HepG2 (cell line): ENCODE data around the gene NEURL1. TPM values are rescaled to one million over a fixed set of nuclear protein-coding genes. Genes with fewer than 3 reads are reported as not detected.
A peak's percentile ranks its signal among the peaks of the same experiment; 100 is the strongest.

Experiments used
- FOXO1 ChIP-seq: sonication (generic); formaldehyde crosslinking; IDR thresholded peaks from 2 replicates; pipeline ENCODE4 v1.4.0; 2020; ENCODE audit warnings: missing genetic modification reagents
- HINFP ChIP-seq: sonication (generic); formaldehyde crosslinking; IDR thresholded peaks from 2 replicates; pipeline ENCODE4 v1.4.0; 2020; ENCODE audit warnings: low read depth, mild to moderate bottlenecking, missing genetic modification reagents
- HMGXB3 ChIP-seq: sonication (generic); formaldehyde crosslinking; IDR thresholded peaks from 2 replicates; pipeline ENCODE4 v1.4.0; 2020; ENCODE audit warnings: missing genetic modification reagents, borderline replicate concordance
- NFE2 ChIP-seq: sonication (generic); formaldehyde crosslinking; IDR thresholded peaks from 2 replicates; pipeline ENCODE4 v1.4.0; 2020; ENCODE audit warnings: missing genetic modification reagents
- NFE2L1 ChIP-seq: sonication (generic); formaldehyde crosslinking; IDR thresholded peaks from 2 replicates; pipeline ENCODE4 v1.4.0; 2020; ENCODE audit warnings: missing genetic modification reagents, mild to moderate bottlenecking, borderline replicate concordance
- TRAFD1 ChIP-seq: sonication (generic); formaldehyde crosslinking; IDR thresholded peaks from 2 replicates; pipeline ENCODE4 v1.5.1; 2020; ENCODE audit warnings: missing genetic modification reagents, mild to moderate bottlenecking, borderline replicate concordance
- ZFAT ChIP-seq: sonication (generic); formaldehyde crosslinking; conservative IDR thresholded peaks from 2 replicates; pipeline ENCODE4 v1.8.1; 2023; ENCODE audit warnings: missing genetic modification reagents, inconsistent platforms
- ZFP1 ChIP-seq: IDR thresholded peaks from 2 replicates; pipeline ENCODE4 v1.6.1; 2016
- ZMAT5 ChIP-seq: sonication (generic); formaldehyde crosslinking; IDR thresholded peaks from 2 replicates; pipeline ENCODE4 v1.5.0; 2020; ENCODE audit warnings: mild to moderate bottlenecking, low read depth, missing genetic modification reagents, borderline replicate concordance
- ZNF143 ChIP-seq: sonication (generic); formaldehyde crosslinking; IDR thresholded peaks from 2 replicates; pipeline ENCODE4 v1.4.0; 2020; ENCODE audit warnings: missing genetic modification reagents
- ZNF224 ChIP-seq: sonication (generic); formaldehyde crosslinking; IDR thresholded peaks from 2 replicates; pipeline ENCODE4 v1.5.0; 2020; ENCODE audit warnings: mild to moderate bottlenecking, missing genetic modification reagents
- ZNF749 ChIP-seq: sonication (generic); formaldehyde crosslinking; IDR thresholded peaks from 2 replicates; pipeline ENCODE4 v1.8.0; 2022; ENCODE audit warnings: mild to moderate bottlenecking, missing genetic modification reagents, moderate library complexity, borderline replicate concordance
- ZXDC ChIP-seq: sonication (generic); formaldehyde crosslinking; IDR thresholded peaks from 2 replicates; pipeline ENCODE4 v1.5.0; 2020; ENCODE audit warnings: mild to moderate bottlenecking, missing genetic modification reagents
- polyA plus RNA-seq, 8 experiments: library from polyadenylated mRNA; depleted of rRNA in 3 of 8; stranded (reverse) in 7 of 8; unstranded in 1 of 8; fragments of >200 nt; fragmentation: Illumina TruSeq in 4 of 8; extraction: Trizol in 4 of 8; gene quantifications; 2 replicates each; pipeline versions ENCODE4 v1.2.1 to v1.2.3, GENCODE V29; 2011 to 2016; ENCODE audit warnings: low read depth in 4 of 8, missing spikeins in 1 of 8, mixed read lengths in 1 of 8; ENCODE audit not compliant: insufficient read depth in 1 of 8
- total RNA-seq, 5 experiments: library from RNA; depleted of rRNA; stranded (reverse); fragments of >200 nt; fragmentation: Illumina TruSeq; extraction: Trizol; gene quantifications; 2 replicates each; pipeline ENCODE4 v1.2.3, GENCODE V29; 2016; ENCODE audit warnings: low read depth in 1 of 5
- TF ChIP-seq, protein P1 (sequence below): sonication (generic); formaldehyde crosslinking; IDR thresholded peaks from 2 replicates; pipeline ENCODE4 v1.5.1; 2020; ENCODE audit warnings: missing genetic modification reagents, mild to moderate bottlenecking, borderline replicate concordance
- TF ChIP-seq, protein P2 (sequence below): sonication (generic); formaldehyde crosslinking; IDR thresholded peaks from 2 replicates; pipeline ENCODE4 v1.5.1; 2020; ENCODE audit warnings: missing genetic modification reagents, mild to moderate bottlenecking, borderline replicate concordance

The NEURL1 gene
- total and polyA plus RNA-seq, 2 of the 13 experiments (the other 11 are each of a cell fraction or from before 2014, with no cell fraction given) = not detected

GRCh38 chr10:103512591-103513379 is 19.3 kb downstream of the NEURL1 start (continued):
- TF ChIP-seq, protein P1, sequence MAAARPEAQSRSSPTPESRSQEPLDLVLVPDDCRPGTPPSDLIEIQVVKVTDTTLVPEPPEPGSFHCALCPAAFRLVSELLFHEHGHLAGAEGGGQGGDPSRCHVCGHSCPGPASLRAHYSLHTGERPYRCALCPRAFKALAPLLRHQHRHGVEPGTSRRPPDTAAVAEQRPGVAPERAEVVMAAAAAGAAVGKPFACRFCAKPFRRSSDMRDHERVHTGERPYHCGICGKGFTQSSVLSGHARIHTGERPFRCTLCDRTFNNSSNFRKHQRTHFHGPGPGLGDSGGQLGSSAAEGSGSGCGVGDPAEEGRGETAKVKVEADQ (CRISPR knock-in tag) = no peak
- TF ChIP-seq NFE2L1 (CRISPR knock-in tag) (no peak), ZMAT5 (CRISPR knock-in tag) (no peak), FOXO1 (CRISPR knock-in tag) (no peak), ZNF143 (CRISPR knock-in tag) (no peak), HINFP (CRISPR knock-in tag) (no peak), ZXDC (no peak), ZFAT (CRISPR knock-in tag) (no peak), NFE2 (no peak), ZNF749 (CRISPR knock-in tag) (no peak), HMGXB3 (no peak), ZNF224 (0 out of 2 replicates have a peak, but pooled peaks have one; percentile 24), TRAFD1 (CRISPR knock-in tag) (no peak), ZFP1 (no peak)
- TF ChIP-seq, protein P2, sequence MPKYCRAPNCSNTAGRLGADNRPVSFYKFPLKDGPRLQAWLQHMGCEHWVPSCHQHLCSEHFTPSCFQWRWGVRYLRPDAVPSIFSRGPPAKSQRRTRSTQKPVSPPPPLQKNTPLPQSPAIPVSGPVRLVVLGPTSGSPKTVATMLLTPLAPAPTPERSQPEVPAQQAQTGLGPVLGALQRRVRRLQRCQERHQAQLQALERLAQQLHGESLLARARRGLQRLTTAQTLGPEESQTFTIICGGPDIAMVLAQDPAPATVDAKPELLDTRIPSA (CRISPR knock-in tag) = no peak
